GM23338 (cell line): ENCODE measurements around the gene ADPRH.

Experiments
- CTCF ChIP-seq, 2 experiments: fragments of 200-600 bp in 1 of 2; sonication (generic) in 1 of 2; conservative IDR thresholded peaks; 2 replicates each; pipeline versions ENCODE4 v1.5.1 to v1.6.1; 2016 to 2017; ENCODE audit warnings: antibody characterized with exemption in 2 of 2, low read depth in 2 of 2, mild to moderate bottlenecking in 2 of 2, moderate library complexity in 1 of 2
- POLR2AphosphoS5 ChIP-seq: IDR thresholded peaks from 2 replicates; pipeline ENCODE4 v1.6.1; 2016; ENCODE audit warnings: antibody characterized with exemption, low read depth
- ZNF114 ChIP-seq: fragments of 250-450 bp; sonication (Bioruptor Pico); IDR thresholded peaks from 2 replicates; pipeline ENCODE4 v1.5.0; 2020; ENCODE audit warnings: mild to moderate bottlenecking, moderate library complexity

GRCh38 chr3:119613872-119614271 lies 34.6 kb downstream of the ADPRH start:
- TF ChIP-seq POLR2AphosphoS5 (no peak), CTCF (conservative IDR thresholded peaks at IDR 0.05; ENCODE audit: low read depth in 2 of 2) (no peak), ZNF114 (no peak)
